GM23248 (cell line): Measurements from ENCODE around the gene ZSWIM5.

ENCODE experiments used
- EZH2 ChIP-seq: fragments of 200-600 bp; sonication (generic); IDR thresholded peaks from 2 replicates; pipeline ENCODE4 v1.6.1; 2018; ENCODE audit warnings: antibody characterized with exemption, mild to moderate bottlenecking; ENCODE audit not compliant: insufficient read depth, poor library complexity, severe bottlenecking
- EZH2phosphoT487 ChIP-seq: fragments of 200-600 bp; sonication (generic); IDR thresholded peaks from 2 replicates; pipeline ENCODE4 v1.6.1; 2018; ENCODE audit warnings: antibody characterized with exemption, moderate library complexity, mild to moderate bottlenecking, low read depth; ENCODE audit not compliant: insufficient read depth

DNA sequence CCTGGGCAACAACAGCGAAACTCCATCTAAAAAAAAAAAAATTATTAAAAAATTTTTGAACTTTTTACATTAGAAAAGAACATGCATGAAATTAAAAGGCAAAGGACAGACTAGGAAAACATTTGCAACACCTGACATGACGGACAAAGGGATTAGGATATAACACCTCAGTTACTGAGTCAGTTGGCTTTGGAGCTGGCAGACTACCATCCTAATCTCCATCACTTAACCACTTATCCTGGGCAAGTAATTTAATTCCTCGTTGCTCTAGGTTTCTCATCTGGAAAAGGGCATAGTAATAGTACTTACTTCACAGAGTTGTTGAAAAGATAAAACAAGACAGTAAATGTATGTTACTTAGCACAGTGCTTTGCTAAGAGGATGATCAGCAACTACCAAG lies 207.2 kb downstream of the ZSWIM5 start:
- no peak for TF ChIP-seq EZH2
- TF ChIP-seq EZH2phosphoT487: no peak
